Adrenal gland (tissue), 12 donors: ENCODE measurements around the gene MAN2A2. TPM values are rescaled to one million over a fixed set of nuclear protein-coding genes. Genes with fewer than 3 reads are reported as not detected.

ENCODE experiments used
- DNase-seq, 7 donors: peaks; one replicate each; pipeline ENCODE4 v3.0.0-alpha.2; 2019 to 2020
- H3K27ac ChIP-seq, 5 donors: fragments of 200-600 bp; sonication (generic) in 4 of 5; 1 replicate in 3 of 5; 2 replicates in 2 of 5; pipeline versions ENCODE4 v1.5.1 to v1.8.0; 2016 to 2020; ENCODE audit warnings: mild to moderate bottlenecking in 1 of 5
- H3K27me3 ChIP-seq: fragments of 200-600 bp; 2 replicates; pipeline ENCODE4 v1.8.0; 2021
- H3K36me3 ChIP-seq, 2 donors: fragments of 200-600 bp; replicated peaks in 1 of 2; 1 replicate in 1 of 2; 2 replicates in 1 of 2; pipeline versions ENCODE4 v1.5.1 to v1.8.0; 2018 to 2022
- H3K4me1 ChIP-seq, 2 donors: fragments of 200-600 bp; replicated peaks in 1 of 2; 1 replicate in 1 of 2; 2 replicates in 1 of 2; pipeline versions ENCODE4 v1.5.1 to v1.8.0; 2018 to 2021
- H3K4me3 ChIP-seq, 4 donors: fragments of 200-600 bp; sonication (generic) in 3 of 4; one replicate each; pipeline ENCODE4 v1.5.1; 2016 to 2018
- H3K9me3 ChIP-seq, 3 donors: fragments of 200-600 bp; sonication (generic) in 1 of 3; replicated peaks in 1 of 3; 1 replicate in 2 of 3; 2 replicates in 1 of 3; pipeline versions ENCODE4 v1.5.1 to v1.8.0; 2016 to 2021
- POLR2A ChIP-seq, 2 donors: fragments of 450-650 bp; IDR thresholded peaks; one replicate each; pipeline ENCODE4 v1.6.1; 2017; ENCODE audit warnings: antibody characterized with exemption in 2 of 2, mild to moderate bottlenecking in 2 of 2, moderate library complexity in 1 of 2
- WGBS, 4 donors: extraction: QIAGEN DNeasy Blood & Tissue Kit in 2 of 4; methylation state at CpG; one replicate each; pipeline versions ENCODE4 v1.1.5 to v1.1.7; 2013 to 2017; 5-methylcytosine and 5-hydroxymethylcytosine counted together
- intact Hi-C, 2 donors: fragments of 100-400 bp; cut with DNase I; formaldehyde crosslinking; loops; one replicate each; pipeline versions ENCODE4 v1.14.1 to v1.15.0; 2022 to 2023
- polyA plus RNA-seq, 3 donors: library from polyadenylated mRNA; stranded (reverse); fragments of 200-250 nt in 2 of 3; fragments of 350-450 nt in 1 of 3; fragmentation: Illumina TruSeq in 1 of 3; extraction: RNeasy Lipid Tissue Mini Kit (QIAGEN cat#74804) in 1 of 3; gene quantifications; one replicate each; pipeline ENCODE4 v1.2.3, GENCODE V29; 2013 to 2014
- total RNA-seq, 9 donors: library from RNA; depleted of rRNA in 4 of 9; stranded (reverse); fragments of >200 nt in 4 of 9; fragments of 120-200 nt in 1 of 9; fragmentation: NEBNext Ultra II Directional in 1 of 9; extraction: Animal tissue kit (Norgen Biotek cat#: 25700) in 1 of 9; gene quantifications; one replicate each; pipeline versions ENCODE4 v1.1.0 to v1.2.4, GENCODE V29; 2013 to 2023
- TF ChIP-seq, protein P1 (sequence below), 6 experiments: fragments of 450-650 bp in 4 of 6; fragments of 200-600 bp in 2 of 6; sonication (generic) in 1 of 6; IDR thresholded peaks; 1 replicate in 5 of 6; 2 replicates in 1 of 6; pipeline versions ENCODE4 v1.5.1 to v1.8.0; 2016 to 2021; ENCODE audit warnings: antibody characterized with exemption in 6 of 6, mild to moderate bottlenecking in 2 of 6, moderate library complexity in 1 of 6
- donor health status: healthy with polysubstance abuse.
- donor health status: Bipolar disorder and iron deficiency.
- donor health status: DM: yes; HTN: yes; CAD: no.
- donor health status: DM: no; HTN: no; CAD: no.
- donor health status: DM: no; HTN: no; CAD: no.
- donor health status: DM: yes; HTN: yes; CAD: no.

MAN2A2 gene
- total and polyA plus RNA-seq, 12 donors, result 13.3 to 94.6 (median 64.6) TPM

DNA sequence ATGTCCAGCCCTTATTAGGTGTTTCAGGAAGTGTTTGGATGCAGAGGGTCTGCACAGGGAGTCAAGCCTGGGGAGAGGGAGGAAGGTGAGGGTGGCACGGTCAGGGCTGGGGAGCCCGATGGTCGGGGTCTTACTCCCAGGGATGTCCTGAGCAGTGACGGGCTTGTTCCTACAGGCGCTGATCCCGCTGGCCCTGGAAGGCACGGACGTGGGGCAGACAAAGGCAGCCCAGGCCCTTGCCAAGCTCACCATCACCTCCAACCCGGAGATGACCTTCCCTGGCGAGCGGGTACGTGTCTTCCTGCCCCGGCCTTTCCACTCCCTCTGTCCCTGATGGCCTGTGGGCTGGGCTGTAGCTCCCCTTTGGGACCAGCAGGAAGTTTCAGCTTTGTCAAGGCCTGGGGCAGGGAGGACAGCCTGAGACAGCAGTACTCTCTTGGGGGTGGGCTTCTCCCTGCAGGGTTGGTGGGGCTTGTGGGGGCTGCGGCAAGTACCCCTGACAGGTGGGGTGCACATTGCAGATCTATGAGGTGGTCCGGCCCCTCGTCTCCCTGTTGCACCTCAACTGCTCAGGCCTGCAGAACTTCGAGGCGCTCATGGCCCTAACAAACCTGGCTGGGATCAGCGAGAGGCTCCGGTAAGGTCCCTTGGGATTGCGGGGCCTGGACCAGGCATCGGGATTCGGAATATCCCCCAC is 47.0 kb downstream of the MAN2A2 start:
- H3K4me3 ChIP-seq, result no peak overlapping the region
- WGBS, 4 donors, result 87 to 95% (median 91%) methylated on average over 9 to 23 of the region's 23 CpGs
- H3K36me3 ChIP-seq, result peaks cover 0 to 84% of the 10 kb centered on the region in 2 donors
- intact Hi-C loops, result loop anchor here in 1 of 2 donors (10.0 kb wide), 1 partner anchor 85 kb away; no protein-coding TSS in a partner anchor
- no peaks in the 10 kb centered on the region for H3K9me3 ChIP-seq
- peaks cover 0 to 5% of the 10 kb centered on the region in 2 donors for H3K4me1 ChIP-seq
- no peak for DNase-seq
- H3K27ac ChIP-seq, result no peak overlapping the region
- H3K27me3 ChIP-seq, result no peaks in the 10 kb centered on the region
- TF ChIP-seq, protein P1, sequence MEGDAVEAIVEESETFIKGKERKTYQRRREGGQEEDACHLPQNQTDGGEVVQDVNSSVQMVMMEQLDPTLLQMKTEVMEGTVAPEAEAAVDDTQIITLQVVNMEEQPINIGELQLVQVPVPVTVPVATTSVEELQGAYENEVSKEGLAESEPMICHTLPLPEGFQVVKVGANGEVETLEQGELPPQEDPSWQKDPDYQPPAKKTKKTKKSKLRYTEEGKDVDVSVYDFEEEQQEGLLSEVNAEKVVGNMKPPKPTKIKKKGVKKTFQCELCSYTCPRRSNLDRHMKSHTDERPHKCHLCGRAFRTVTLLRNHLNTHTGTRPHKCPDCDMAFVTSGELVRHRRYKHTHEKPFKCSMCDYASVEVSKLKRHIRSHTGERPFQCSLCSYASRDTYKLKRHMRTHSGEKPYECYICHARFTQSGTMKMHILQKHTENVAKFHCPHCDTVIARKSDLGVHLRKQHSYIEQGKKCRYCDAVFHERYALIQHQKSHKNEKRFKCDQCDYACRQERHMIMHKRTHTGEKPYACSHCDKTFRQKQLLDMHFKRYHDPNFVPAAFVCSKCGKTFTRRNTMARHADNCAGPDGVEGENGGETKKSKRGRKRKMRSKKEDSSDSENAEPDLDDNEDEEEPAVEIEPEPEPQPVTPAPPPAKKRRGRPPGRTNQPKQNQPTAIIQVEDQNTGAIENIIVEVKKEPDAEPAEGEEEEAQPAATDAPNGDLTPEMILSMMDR (IDR thresholded peaks at IDR 0.05), result no peak
- no peak for TF ChIP-seq POLR2A (IDR thresholded peaks at IDR 0.05)

DNA sequence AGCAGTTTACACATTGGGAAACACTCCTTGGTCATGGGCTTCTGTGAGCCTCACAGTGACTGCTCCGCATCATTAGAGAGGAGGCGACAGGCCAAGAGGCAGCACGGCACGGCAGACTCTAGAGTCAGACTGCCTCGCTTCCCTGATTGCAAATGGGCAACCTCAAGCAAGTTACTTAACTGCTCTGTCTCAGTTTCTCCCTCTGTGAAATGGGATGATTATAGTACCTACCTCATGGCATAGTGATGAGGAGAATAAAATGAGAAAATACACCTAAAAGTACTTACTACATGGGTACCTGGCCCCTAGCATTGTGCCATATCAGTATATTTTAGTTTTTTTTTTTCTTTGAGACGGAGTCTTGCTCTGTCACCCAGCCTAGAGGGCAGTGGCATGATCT is 47.6 kb downstream of the MAN2A2 start:
- DNase-seq, result no peak
- WGBS, 4 donors, result 81 to 98% (median 95%) methylated on average over 1 to 6 of the region's 6 CpGs
- H3K36me3 ChIP-seq, result peaks cover 0 to 78% of the 10 kb centered on the region in 2 donors
- no peak overlapping the region for H3K27ac ChIP-seq
- H3K27me3 ChIP-seq, result no peaks in the 10 kb centered on the region
- no peak for TF ChIP-seq POLR2A (IDR thresholded peaks at IDR 0.05)
- TF ChIP-seq, protein P1 (IDR thresholded peaks at IDR 0.05), result no peak
- peaks cover 5 to 10% of the 10 kb centered on the region in 2 donors for H3K4me1 ChIP-seq
- H3K9me3 ChIP-seq, result no peaks in the 10 kb centered on the region
- no peak overlapping the region for H3K4me3 ChIP-seq
- intact Hi-C loops, result loop anchor here in 1 of 2 donors (10.0 kb wide), 1 partner anchor 84 kb away; no protein-coding TSS in a partner anchor

DNA sequence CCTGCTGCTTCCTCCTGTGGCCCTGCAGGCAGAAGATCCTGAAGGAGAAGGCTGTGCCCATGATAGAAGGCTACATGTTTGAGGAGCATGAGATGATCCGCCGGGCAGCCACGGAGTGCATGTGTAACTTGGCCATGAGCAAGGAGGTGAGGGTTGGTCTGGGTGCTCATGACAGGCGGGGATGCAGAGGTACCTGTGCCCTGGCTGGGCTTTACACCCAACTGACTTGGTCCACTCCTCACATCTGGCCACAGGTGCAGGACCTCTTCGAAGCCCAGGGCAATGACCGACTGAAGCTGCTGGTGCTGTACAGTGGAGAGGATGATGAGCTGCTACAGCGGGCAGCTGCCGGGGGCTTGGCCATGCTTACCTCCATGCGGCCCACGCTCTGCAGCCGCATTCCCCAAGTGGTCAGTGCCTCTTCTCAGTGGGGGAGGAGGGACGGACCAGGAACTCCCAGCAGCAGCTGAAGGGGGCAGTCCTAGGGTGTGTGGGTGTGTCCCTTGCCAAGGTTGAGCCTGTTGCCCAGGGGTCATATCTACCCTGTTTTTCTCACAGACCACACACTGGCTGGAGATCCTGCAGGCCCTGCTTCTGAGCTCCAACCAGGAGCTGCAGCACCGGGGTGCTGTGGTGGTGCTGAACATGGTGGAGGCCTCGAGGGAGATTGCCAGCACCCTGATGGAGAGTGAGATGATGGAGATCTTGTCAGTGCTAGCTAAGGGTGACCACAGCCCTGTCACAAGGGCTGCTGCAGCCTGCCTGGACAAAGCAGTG is 50.0 kb downstream of the MAN2A2 start:
- Histone ChIP-seq H3K9me3 (no peaks in the 10 kb centered on the region), H3K27ac (no peak overlapping the region), H3K36me3 (peaks cover 0 to 57% of the 10 kb centered on the region in 2 donors), H3K4me3 (no peak overlapping the region), H3K4me1 (peaks cover 12 to 25% of the 10 kb centered on the region in 2 donors), H3K27me3 (no peaks in the 10 kb centered on the region)
- WGBS, 4 donors, result 92 to 100% (median 94%) methylated on average over 2 to 14 of the region's 14 CpGs
- TF ChIP-seq, protein P1 (IDR thresholded peaks at IDR 0.05), result no peak
- DNase-seq, result no peak
- intact Hi-C loops, result loop anchor here in 1 of 2 donors (10.0 kb wide), 1 partner anchor 82 kb away; no protein-coding TSS in a partner anchor
